ENCODE data around the gene COQ8A.
"Not testable (repeated sequence)": the region's sequence is repeated elsewhere in the genome, so short reads cannot be mapped to it uniquely, and the experiment has no call there.

COQ8A gene

GRCh38 chr1:226953175-226953800 lies 13.2 kb downstream of the COQ8A start:
- no peak for DNase-seq

- DNase-seq: no peak
Measured at GRCh38 chr1:226954337-226954736, 14.2 kb downstream of the COQ8A start.

GRCh38 chr1:226954777-226955176 lies 14.7 kb downstream of the COQ8A start:
- DNase-seq: no peak

GRCh38 chr1:226955857-226956256 lies 15.8 kb downstream of the COQ8A start:
- not testable (repeated sequence) for DNase-seq

GRCh38 chr1:226956942-226957713 lies 17.0 kb downstream of the COQ8A start:
- no peak for DNase-seq

GRCh38 chr1:226957714-226958113 lies 17.6 kb downstream of the COQ8A start:
- no peak for DNase-seq

GRCh38 chr1:226958300-226958699 lies 18.2 kb downstream of the COQ8A start:
- DNase-seq: no peak

- no peak for DNase-seq
Measured at GRCh38 chr1:226960256-226960655, 20.2 kb downstream of the COQ8A start.

- DNase-seq: no peak
Measured at GRCh38 chr1:226960944-226961765, 21.1 kb downstream of the COQ8A start.

GRCh38 chr1:226962421-226963391 lies 22.6 kb downstream of the COQ8A start:
- DNase-seq: no peak

GRCh38 chr1:226964068-226964425 lies 24.0 kb downstream of the COQ8A start:
- DNase-seq: no peak

GRCh38 chr1:226964611-226965486 lies 24.8 kb downstream of the COQ8A start:
- no peak for DNase-seq

- no peak for DNase-seq
Measured at GRCh38 chr1:226965581-226966440, 25.7 kb downstream of the COQ8A start.

- DNase-seq: no peak
Measured at GRCh38 chr1:226966683-226967082, 26.6 kb downstream of the COQ8A start.

GRCh38 chr1:226967665-226968064 lies 27.6 kb downstream of the COQ8A start:
- no peak for DNase-seq

GRCh38 chr1:226971765-226972164 lies 31.7 kb downstream of the COQ8A start:
- no peak for DNase-seq

- no peak for DNase-seq
Measured at GRCh38 chr1:226972931-226973330, 32.8 kb downstream of the COQ8A start.

GRCh38 chr1:226973371-226973897 lies 33.3 kb downstream of the COQ8A start:
- DNase-seq: no peak

GRCh38 chr1:226973898-226974543 lies 33.9 kb downstream of the COQ8A start:
- no peak for DNase-seq

Measured in NCI-H526 treated with DMSO at 0.1 percent for 48 hours (cell line).